Skeletal muscle satellite cell (primary cell): Measurements from ENCODE around the gene HDAC9.
"Not testable (repeated sequence)": the region's sequence is repeated elsewhere in the genome, so short reads cannot be mapped to it uniquely, and the experiment has no call there.

ENCODE experiments used
- H3K27me3 ChIP-seq: 2 replicates; pipeline ENCODE4 v1.7.0; 2013; ENCODE audit warnings: low read length; ENCODE audit not compliant: control insufficient read depth, insufficient read depth
- H3K36me3 ChIP-seq: 2 replicates; pipeline ENCODE4 v1.7.0; 2013; ENCODE audit warnings: mild to moderate bottlenecking, control low read depth, low read length; ENCODE audit not compliant: insufficient read depth
- H3K4me1 ChIP-seq: 2 replicates; pipeline ENCODE4 v1.7.0; 2013; ENCODE audit warnings: low read length; ENCODE audit not compliant: control insufficient read depth, insufficient read depth
- H3K4me2 ChIP-seq: 2 replicates; pipeline ENCODE4 v1.7.0; 2013; ENCODE audit warnings: mild to moderate bottlenecking, low read length
- H3K4me3 ChIP-seq: 2 replicates; pipeline ENCODE4 v1.7.0; 2013; ENCODE audit warnings: low read length
- H3K9ac ChIP-seq: 2 replicates; pipeline ENCODE4 v1.7.0; 2013; ENCODE audit warnings: mild to moderate bottlenecking, low read depth, low read length, moderate library complexity
- H3K9me3 ChIP-seq: replicated peaks from 2 replicates; pipeline ENCODE4 v1.7.0; 2013; ENCODE audit warnings: mild to moderate bottlenecking, control low read depth, low read length

Gene HDAC9

DNA sequence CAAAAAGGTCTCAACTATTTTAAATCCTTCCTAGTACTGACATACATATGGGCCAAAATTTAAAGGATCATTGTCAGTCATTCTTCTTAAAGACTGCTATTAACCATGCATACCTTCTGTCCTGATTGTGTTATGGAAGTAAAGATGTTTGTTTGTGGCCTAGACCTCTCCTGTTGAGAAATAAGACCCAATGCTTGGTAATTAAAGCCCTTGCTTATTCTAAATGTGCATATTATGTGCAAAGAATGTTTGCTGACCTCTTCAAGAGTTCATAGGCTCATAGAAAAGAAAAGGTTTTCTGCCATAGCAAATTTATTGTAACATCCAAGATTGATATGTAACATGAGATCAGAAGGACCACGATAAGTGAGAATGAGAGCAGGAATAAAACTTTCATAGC, 476.3 kb downstream of the HDAC9 start:
- no peaks in the 10 kb centered on the region for H3K27me3 ChIP-seq
- peaks cover 14% of the 10 kb centered on the region for H3K4me1 ChIP-seq
- H3K9me3 ChIP-seq = no peaks in the 10 kb centered on the region
- H3K4me2 ChIP-seq = no peak overlapping the region
- H3K9ac ChIP-seq = no peak overlapping the region
- H3K4me3 ChIP-seq = no peak overlapping the region
- H3K36me3 ChIP-seq = no peaks in the 10 kb centered on the region

DNA sequence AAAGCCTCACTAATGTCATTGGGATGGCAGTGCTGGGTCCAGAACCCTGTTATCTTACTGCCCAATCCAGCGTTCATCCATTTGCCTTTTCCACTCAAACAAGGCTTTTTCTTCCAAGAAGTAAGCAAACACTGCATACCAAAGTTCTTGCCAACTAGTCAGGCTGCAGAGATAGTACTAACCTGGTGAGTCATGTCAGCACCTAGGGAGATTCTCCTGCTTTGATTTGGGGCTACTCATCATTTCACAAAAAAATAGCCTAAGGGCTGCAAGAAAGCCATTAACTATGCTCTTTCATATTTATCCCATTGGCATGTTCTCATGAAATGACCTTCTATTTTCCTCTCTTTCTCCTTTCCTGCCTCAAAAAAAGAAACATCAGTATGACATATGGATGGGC, 479.3 kb downstream of the HDAC9 start:
- H3K36me3 ChIP-seq = no peaks in the 10 kb centered on the region
- H3K4me1 ChIP-seq = peaks cover 35% of the 10 kb centered on the region
- H3K27me3 ChIP-seq = no peaks in the 10 kb centered on the region
- no peaks in the 10 kb centered on the region for H3K9me3 ChIP-seq
- H3K9ac ChIP-seq = no peak overlapping the region
- no peak overlapping the region for H3K4me2 ChIP-seq
- no peak overlapping the region for H3K4me3 ChIP-seq

DNA sequence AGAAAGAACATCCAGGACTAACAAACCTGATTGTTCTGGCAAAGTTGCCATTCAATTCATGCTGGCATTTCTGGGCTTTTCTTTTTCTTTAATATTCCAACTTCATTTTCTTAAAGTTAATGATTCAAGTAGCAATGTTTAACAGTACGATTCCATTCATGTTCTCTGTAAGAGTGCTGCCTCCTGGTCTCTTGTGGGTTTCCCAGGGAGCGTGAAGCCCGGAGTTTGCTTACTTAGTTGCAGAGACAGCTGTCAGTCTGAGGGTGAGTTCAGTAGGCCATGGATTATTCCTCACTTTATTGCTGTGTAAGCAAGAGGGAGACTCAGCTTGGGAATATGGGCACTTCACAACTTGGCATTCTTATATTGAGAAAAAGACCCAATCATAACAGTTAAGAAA, 479.7 kb downstream of the HDAC9 start:
- Histone ChIP-seq H3K36me3 (no peaks in the 10 kb centered on the region), H3K4me1 (peaks cover 35% of the 10 kb centered on the region), H3K4me2 (no peak overlapping the region), H3K9me3 (no peaks in the 10 kb centered on the region), H3K4me3 (no peak overlapping the region), H3K27me3 (no peaks in the 10 kb centered on the region), H3K9ac (no peak overlapping the region)

- H3K9me3 ChIP-seq = no peaks in the 10 kb centered on the region
- H3K4me1 ChIP-seq = peaks cover 35% of the 10 kb centered on the region
- H3K27me3 ChIP-seq = no peaks in the 10 kb centered on the region
Measured at GRCh38 chr7:18975689-18976280, 480.2 kb downstream of the HDAC9 start.

DNA sequence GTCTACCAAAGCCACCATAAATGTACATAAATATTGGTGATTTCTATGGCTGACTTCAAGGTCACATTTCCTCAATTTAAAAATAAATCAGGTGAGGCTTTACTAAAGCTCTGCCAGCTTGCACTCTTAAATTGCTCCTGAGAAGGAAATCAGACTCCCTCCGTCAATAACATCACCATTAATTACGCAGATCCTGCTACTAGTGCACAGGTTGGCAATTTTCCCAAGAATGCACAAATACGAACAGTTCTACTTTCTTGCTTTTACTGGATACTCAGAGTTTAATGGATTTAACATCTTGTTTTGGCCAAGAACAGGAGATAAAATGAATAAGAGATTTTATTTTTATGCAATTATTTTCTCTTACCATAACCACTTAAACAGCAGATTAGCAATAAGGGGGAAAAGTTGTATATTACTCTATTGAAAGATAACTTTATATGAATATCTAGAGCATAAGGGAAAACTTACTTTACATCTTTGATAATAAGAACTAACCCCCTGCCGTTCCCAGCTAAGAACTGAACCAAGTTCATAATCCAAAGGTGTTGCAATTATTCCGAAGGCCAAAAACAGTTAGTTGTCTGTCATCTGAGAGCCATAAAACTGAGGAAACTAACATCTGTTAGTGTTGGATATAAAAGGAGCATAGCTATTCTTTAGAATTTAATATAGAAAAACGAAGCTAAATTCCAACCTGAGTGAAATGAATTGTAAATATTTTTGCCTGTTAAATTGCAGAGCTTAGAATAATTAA, 481.3 kb downstream of the HDAC9 start:
- Histone ChIP-seq H3K4me1 (peaks cover 35% of the 10 kb centered on the region), H3K27me3 (no peaks in the 10 kb centered on the region), H3K4me2 (peak overlapping the region; percentile 67), H3K36me3 (no peaks in the 10 kb centered on the region), H3K4me3 (peak overlapping the region; percentile 36), H3K9ac (peak overlapping the region; percentile 29), H3K9me3 (no peaks in the 10 kb centered on the region)

More at GRCh38 chr7:18975689-18976280, 480.2 kb downstream of the HDAC9 start:
- Histone ChIP-seq H3K4me3 (no peak overlapping the region), H3K36me3 (no peaks in the 10 kb centered on the region), H3K9ac (no peak overlapping the region), H3K4me2 (no peak overlapping the region)

DNA sequence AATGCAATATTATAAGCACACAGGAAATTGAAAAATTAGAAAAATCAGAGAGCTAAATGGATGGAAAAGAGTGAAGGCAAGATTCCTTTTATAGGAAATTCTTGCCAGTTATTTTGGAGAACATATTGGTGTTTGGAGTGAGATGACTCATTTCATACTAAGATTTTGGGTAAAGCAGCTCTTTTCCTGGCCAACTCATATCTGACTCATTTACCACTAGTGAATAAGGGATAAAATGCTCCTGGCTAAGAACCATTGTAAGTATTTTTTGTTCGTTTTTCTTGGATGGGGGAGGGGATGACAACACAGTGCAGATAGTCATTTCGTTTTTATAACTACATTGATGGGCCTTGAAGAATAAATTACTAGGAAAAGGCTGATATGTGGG, 482.6 kb downstream of the HDAC9 start:
- H3K27me3 ChIP-seq = no peaks in the 10 kb centered on the region
- no peaks in the 10 kb centered on the region for H3K9me3 ChIP-seq
- H3K4me2 ChIP-seq = peak overlapping the region; percentile 67
- H3K9ac ChIP-seq = peak overlapping the region; percentile 29
- peaks cover 35% of the 10 kb centered on the region for H3K4me1 ChIP-seq
- peak overlapping the region; percentile 36 for H3K4me3 ChIP-seq
- no peaks in the 10 kb centered on the region for H3K36me3 ChIP-seq

- not testable (repeated sequence) for H3K4me2 ChIP-seq, H3K36me3 ChIP-seq, H3K4me3 ChIP-seq, H3K9me3 ChIP-seq, H3K27me3 ChIP-seq, H3K9ac ChIP-seq
- H3K4me1 ChIP-seq = peaks cover 10% of the 10 kb centered on the region
Measured at GRCh38 chr7:18990700-18991099, 495.2 kb downstream of the HDAC9 start.

GRCh38 chr7:18993933-18994668, 498.6 kb downstream of the HDAC9 start:
- Histone ChIP-seq H3K36me3 (no peaks in the 10 kb centered on the region), H3K4me2 (no peak overlapping the region), H3K9me3 (no peaks in the 10 kb centered on the region), H3K9ac (no peak overlapping the region), H3K4me3 (no peak overlapping the region), H3K27me3 (no peaks in the 10 kb centered on the region), H3K4me1 (peaks cover 17% of the 10 kb centered on the region)

DNA sequence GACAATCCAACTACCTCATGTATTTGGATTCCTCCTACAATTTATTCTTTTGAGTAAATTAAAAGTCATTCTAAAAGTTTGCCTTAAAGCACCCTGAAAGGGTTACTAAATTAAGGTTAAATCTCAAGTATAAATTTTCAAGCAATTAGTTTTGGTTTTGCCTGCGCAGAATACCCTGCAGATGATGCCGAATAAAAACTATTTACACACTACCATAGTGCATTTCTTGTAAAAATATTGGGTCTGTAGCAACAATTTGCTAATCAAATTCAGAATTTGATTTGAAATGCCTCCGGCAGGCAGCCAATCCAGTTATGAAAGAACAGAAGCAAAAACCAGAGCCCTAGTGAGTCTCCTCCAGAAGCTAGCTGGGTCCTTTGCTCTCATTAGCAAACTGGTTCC, 499.7 kb downstream of the HDAC9 start:
- Histone ChIP-seq H3K27me3 (no peaks in the 10 kb centered on the region), H3K9ac (no peak overlapping the region), H3K9me3 (no peaks in the 10 kb centered on the region), H3K36me3 (no peaks in the 10 kb centered on the region), H3K4me2 (no peak overlapping the region), H3K4me3 (no peak overlapping the region), H3K4me1 (peaks cover 17% of the 10 kb centered on the region)

- no peaks in the 10 kb centered on the region for H3K27me3 ChIP-seq
- peaks cover 17% of the 10 kb centered on the region for H3K4me1 ChIP-seq
- H3K9ac ChIP-seq = no peak overlapping the region
- no peaks in the 10 kb centered on the region for H3K36me3 ChIP-seq
- H3K4me3 ChIP-seq = no peak overlapping the region
- no peak overlapping the region for H3K4me2 ChIP-seq
- no peaks in the 10 kb centered on the region for H3K9me3 ChIP-seq
Measured at GRCh38 chr7:18995811-18996426, 500.4 kb downstream of the HDAC9 start.

- no peaks in the 10 kb centered on the region for H3K36me3 ChIP-seq
Measured at GRCh38 chr7:18996583-18996982, 501.0 kb downstream of the HDAC9 start.

More at GRCh38 chr7:18996583-18996982, 501.0 kb downstream of the HDAC9 start:
- Histone ChIP-seq H3K9me3 (no peaks in the 10 kb centered on the region), H3K4me3 (no peak overlapping the region), H3K4me2 (no peak overlapping the region), H3K9ac (no peak overlapping the region), H3K27me3 (no peaks in the 10 kb centered on the region), H3K4me1 (peaks cover 21% of the 10 kb centered on the region)
